ENCODE data around the gene SERP2. TPM values are rescaled to one million over a fixed set of nuclear protein-coding genes. Genes with fewer than 3 reads are reported as not detected.

The SERP2 gene
- total and polyA plus RNA-seq, 2 of the 8 experiments (the other 6 are each of a cell fraction or from before 2014, with no cell fraction given): 2.0 to 2.3 TPM

GRCh38 chr13:44438234-44438579 is 64.6 kb downstream of the SERP2 start (continued):
- no peak for TF ChIP-seq CEBPB (IDR thresholded peaks at IDR 0.05; ENCODE audit: low read depth, low read length)
- TF ChIP-seq TBP (IDR thresholded peaks at IDR 0.05; ENCODE audit: low read depth, low read length): no peak
- TF ChIP-seq GTF2F1 (IDR thresholded peaks at IDR 0.05; ENCODE audit: borderline replicate concordance, low read depth, low read length): no peak
- no peak for TF ChIP-seq KDM5A (IDR thresholded peaks at IDR 0.05; ENCODE audit: low read length)
- no peak for TF ChIP-seq CBX8 (IDR thresholded peaks at IDR 0.05; ENCODE audit: borderline replicate concordance, low read depth, low read length)
